H9 (cell line): ENCODE measurements around the gene CCAR1. TPM values are rescaled to one million over a fixed set of nuclear protein-coding genes. Genes with fewer than 3 reads are reported as not detected.

Experiments
- DNase-seq: peaks from one replicate; pipeline ENCODE4 v3.0.0-alpha.2; 2017
- H2AFZ ChIP-seq: one replicate; pipeline ENCODE4 v1.6.1; 2013; ENCODE audit warnings: mild to moderate bottlenecking, low read length, control low read depth, moderate library complexity
- H2AK5ac ChIP-seq: 2 replicates; pipeline ENCODE4 v1.6.1; 2013; ENCODE audit warnings: low read length, control low read depth, mixed read lengths; ENCODE audit not compliant: insufficient read length
- H2BK120ac ChIP-seq: one replicate; pipeline ENCODE4 v1.6.1; 2013; ENCODE audit warnings: low read depth, mild to moderate bottlenecking, low read length, control low read depth, inconsistent platforms; ENCODE audit not compliant: poor library complexity, severe bottlenecking
- H2BK12ac ChIP-seq: 2 replicates; pipeline ENCODE4 v1.6.1; 2013; ENCODE audit warnings: low read length, control low read depth, mixed read lengths, low read depth; ENCODE audit not compliant: insufficient read length
- H2BK15ac ChIP-seq: 2 replicates; pipeline ENCODE4 v1.6.1; 2013; ENCODE audit warnings: low read depth, low read length, control low read depth
- H2BK20ac ChIP-seq: one replicate; pipeline ENCODE4 v1.6.1; 2013; ENCODE audit warnings: low read depth, mild to moderate bottlenecking, low read length, control low read depth, inconsistent platforms; ENCODE audit not compliant: poor library complexity, severe bottlenecking
- H2BK5ac ChIP-seq: 2 replicates; pipeline ENCODE4 v1.6.1; 2013; ENCODE audit warnings: low read length, control low read depth, mixed read lengths; ENCODE audit not compliant: insufficient read length
- H3K14ac ChIP-seq: 2 replicates; pipeline ENCODE4 v1.6.1; 2013; ENCODE audit warnings: low read length, control low read depth; ENCODE audit not compliant: insufficient read depth
- H3K18ac ChIP-seq: 2 replicates; pipeline ENCODE4 v1.6.1; 2013; ENCODE audit warnings: low read depth, mild to moderate bottlenecking, mixed read lengths, low read length, control low read depth; ENCODE audit not compliant: insufficient read length
- H3K23ac ChIP-seq: 2 replicates; pipeline ENCODE4 v1.6.1; 2013; ENCODE audit warnings: low read length, control low read depth, mixed read lengths, low read depth; ENCODE audit not compliant: insufficient read length
- H3K23me2 ChIP-seq: 2 replicates; pipeline ENCODE4 v1.6.1; 2013; ENCODE audit warnings: low read depth, mild to moderate bottlenecking, mixed read lengths, low read length, control low read depth; ENCODE audit not compliant: insufficient read length, poor library complexity, severe bottlenecking
- H3K27ac ChIP-seq: 2 replicates; pipeline ENCODE4 v1.5.1; 2013; ENCODE audit warnings: low read length, control low read depth, mixed read lengths, low read depth; ENCODE audit not compliant: insufficient read length
- H3K27me3 ChIP-seq: 2 replicates; pipeline ENCODE4 v1.6.1; 2013; ENCODE audit warnings: low read length, control low read depth, inconsistent platforms; ENCODE audit not compliant: insufficient read depth
- H3K4ac ChIP-seq: 2 replicates; pipeline ENCODE4 v1.6.1; 2013; ENCODE audit warnings: low read depth, mild to moderate bottlenecking, control low read depth, inconsistent platforms, low read length, moderate library complexity
- H3K4me1 ChIP-seq: 2 replicates; pipeline ENCODE4 v1.6.1; 2013; ENCODE audit warnings: low read length, control low read depth, inconsistent platforms; ENCODE audit not compliant: insufficient read depth
- H3K4me2 ChIP-seq: 2 replicates; pipeline ENCODE4 v1.6.1; 2013; ENCODE audit warnings: low read length, control low read depth, mixed read lengths; ENCODE audit not compliant: insufficient read length, insufficient read depth
- H3K56ac ChIP-seq: 2 replicates; pipeline ENCODE4 v1.6.1; 2013; ENCODE audit warnings: low read depth, mild to moderate bottlenecking, mixed read lengths, low read length, control low read depth; ENCODE audit not compliant: insufficient read length
- H3K79me1 ChIP-seq: 2 replicates; pipeline ENCODE4 v1.6.1; 2013; ENCODE audit warnings: low read depth, mild to moderate bottlenecking, moderate library complexity, low read length, control low read depth, inconsistent platforms; ENCODE audit not compliant: insufficient read depth, poor library complexity, severe bottlenecking
- H3K79me2 ChIP-seq: 2 replicates; pipeline ENCODE4 v1.6.1; 2013; ENCODE audit warnings: low read length, control low read depth, inconsistent platforms; ENCODE audit not compliant: insufficient read depth
- H3K9ac ChIP-seq: 2 replicates; pipeline ENCODE4 v1.6.1; 2013; ENCODE audit warnings: low read length, control low read depth, mixed read lengths; ENCODE audit not compliant: insufficient read length; ENCODE audit errors: extremely low read depth
- H3K9me3 ChIP-seq: one replicate; pipeline ENCODE4 v1.6.1; 2013; ENCODE audit warnings: low read depth, low read length, inconsistent platforms; ENCODE audit not compliant: control insufficient read depth
- H3T11ph ChIP-seq: one replicate; pipeline ENCODE4 v1.6.1; 2013; ENCODE audit warnings: mild to moderate bottlenecking, low read length, control low read depth, inconsistent platforms
- H4K20me1 ChIP-seq: one replicate; pipeline ENCODE4 v1.6.1; 2013; ENCODE audit not compliant: control insufficient read depth, insufficient read length, insufficient read depth
- H4K5ac ChIP-seq: 2 replicates; pipeline ENCODE4 v1.6.1; 2013; ENCODE audit warnings: low read depth, mild to moderate bottlenecking, mixed read lengths, low read length, control low read depth; ENCODE audit not compliant: insufficient read length
- H4K8ac ChIP-seq: replicated peaks from 2 replicates; pipeline ENCODE4 v1.6.1; 2013; ENCODE audit warnings: low read length, control low read depth, mixed read lengths, low read depth; ENCODE audit not compliant: insufficient read length
- H4K91ac ChIP-seq: 2 replicates; pipeline ENCODE4 v1.6.1; 2013; ENCODE audit warnings: low read depth, mild to moderate bottlenecking, moderate library complexity, mixed read lengths, low read length, control low read depth; ENCODE audit not compliant: insufficient read length
- H3K27ac Mint-ChIP-seq, 3 experiments: 2 replicates in 2 of 3; 3 replicates in 1 of 3; pipeline ENCODE4 v1.8.0; 2020 to 2021; ENCODE audit warnings: mixed read lengths in 3 of 3, mild to moderate bottlenecking in 1 of 3, moderate library complexity in 1 of 3
- H3K27me3 Mint-ChIP-seq: 2 replicates; pipeline ENCODE4 v1.8.0; 2021; ENCODE audit warnings: low read depth, mild to moderate bottlenecking, moderate library complexity, mixed read lengths
- H3K36me3 Mint-ChIP-seq, 3 experiments: 2 replicates in 2 of 3; 3 replicates in 1 of 3; pipeline ENCODE4 v1.8.0; 2020 to 2021; ENCODE audit warnings: low read depth in 3 of 3, mixed read lengths in 3 of 3; ENCODE audit not compliant: insufficient read depth in 1 of 3
- H3K4me1 Mint-ChIP-seq, 2 experiments: 2 replicates each; pipeline ENCODE4 v1.8.0; 2020; ENCODE audit warnings: mixed read lengths in 2 of 2
- H3K4me3 Mint-ChIP-seq, 2 experiments: 2 replicates in 1 of 2; 3 replicates in 1 of 2; pipeline ENCODE4 v1.8.0; 2020 to 2021; ENCODE audit warnings: mild to moderate bottlenecking in 2 of 2, mixed read lengths in 2 of 2, moderate library complexity in 1 of 2
- H3K9me3 Mint-ChIP-seq, 2 experiments: 2 replicates in 1 of 2; 3 replicates in 1 of 2; pipeline ENCODE4 v1.8.0; 2020; ENCODE audit warnings: mild to moderate bottlenecking in 2 of 2, mixed read lengths in 2 of 2, moderate library complexity in 1 of 2
- WGBS: extraction: QIAGEN DNeasy Blood & Tissue Kit; methylation state at CpG from one replicate; pipeline ENCODE4 v1.1.7; 2013; ENCODE audit warnings: missing lambda C conversion rate, low lambda C conversion rate, mixed read lengths; ENCODE audit not compliant: insufficient read length; ENCODE audit errors: extremely low coverage; 5-methylcytosine and 5-hydroxymethylcytosine counted together
- total RNA-seq: library from RNA; stranded (reverse); gene quantifications from 2 replicates; pipeline ENCODE4 v1.2.1, GENCODE V29; 2021
- TF ChIP-seq, protein P1 (sequence below): fragments of 200-600 bp; sonication (generic); conservative IDR thresholded peaks from 3 replicates; pipeline ENCODE4 v1.8.0; 2021; ENCODE audit warnings: antibody characterized with exemption, mild to moderate bottlenecking

CCAR1 gene
- total RNA-seq, 1 experiment from 2014 or later = 118 TPM

DNA sequence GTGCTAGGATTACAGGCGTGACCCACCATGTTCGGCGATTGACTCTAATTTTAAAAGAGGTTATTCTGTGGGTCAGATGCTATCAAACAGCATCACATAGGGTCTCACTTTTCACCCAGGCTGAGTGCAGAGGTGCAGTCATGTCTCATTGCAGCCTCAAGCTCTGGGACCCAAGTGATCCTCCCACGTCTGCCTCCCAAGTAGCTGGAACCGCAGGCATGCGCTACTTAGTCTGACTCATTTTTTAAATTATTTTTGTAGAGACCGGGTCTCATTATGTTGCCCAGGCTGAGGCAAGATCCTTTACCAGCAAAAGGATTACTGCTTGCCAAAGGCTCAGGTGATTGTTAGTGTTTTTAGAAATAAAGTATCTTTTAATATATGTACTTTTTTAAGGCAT, 63.4 kb downstream of the CCAR1 start:
- H3K27me3 ChIP-seq = no peaks in the 10 kb centered on the region
- H4K8ac ChIP-seq = no peak overlapping the region
- H3K27ac ChIP-seq = no peak overlapping the region
- H4K91ac ChIP-seq = no peak overlapping the region
- H2BK12ac ChIP-seq = no peak overlapping the region
- H3K9me3 Mint-ChIP-seq = no peaks in the 10 kb centered on the region
- TF ChIP-seq, protein P1, sequence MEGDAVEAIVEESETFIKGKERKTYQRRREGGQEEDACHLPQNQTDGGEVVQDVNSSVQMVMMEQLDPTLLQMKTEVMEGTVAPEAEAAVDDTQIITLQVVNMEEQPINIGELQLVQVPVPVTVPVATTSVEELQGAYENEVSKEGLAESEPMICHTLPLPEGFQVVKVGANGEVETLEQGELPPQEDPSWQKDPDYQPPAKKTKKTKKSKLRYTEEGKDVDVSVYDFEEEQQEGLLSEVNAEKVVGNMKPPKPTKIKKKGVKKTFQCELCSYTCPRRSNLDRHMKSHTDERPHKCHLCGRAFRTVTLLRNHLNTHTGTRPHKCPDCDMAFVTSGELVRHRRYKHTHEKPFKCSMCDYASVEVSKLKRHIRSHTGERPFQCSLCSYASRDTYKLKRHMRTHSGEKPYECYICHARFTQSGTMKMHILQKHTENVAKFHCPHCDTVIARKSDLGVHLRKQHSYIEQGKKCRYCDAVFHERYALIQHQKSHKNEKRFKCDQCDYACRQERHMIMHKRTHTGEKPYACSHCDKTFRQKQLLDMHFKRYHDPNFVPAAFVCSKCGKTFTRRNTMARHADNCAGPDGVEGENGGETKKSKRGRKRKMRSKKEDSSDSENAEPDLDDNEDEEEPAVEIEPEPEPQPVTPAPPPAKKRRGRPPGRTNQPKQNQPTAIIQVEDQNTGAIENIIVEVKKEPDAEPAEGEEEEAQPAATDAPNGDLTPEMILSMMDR = no peak
- no peaks in the 10 kb centered on the region for H4K20me1 ChIP-seq
- H3K23me2 ChIP-seq = no peaks in the 10 kb centered on the region
- H3K18ac ChIP-seq = no peak overlapping the region
- H3K4me1 ChIP-seq = no peaks in the 10 kb centered on the region
- H4K5ac ChIP-seq = no peak overlapping the region
- H2AFZ ChIP-seq = no peak overlapping the region
- H3K4me2 ChIP-seq = no peak overlapping the region
- no peak overlapping the region for H2BK15ac ChIP-seq
- H3K36me3 Mint-ChIP-seq = peaks cover 47 to 87% (median 86%) of the 10 kb centered on the region in 3 experiments; a peak in 6 of 7 replicates
- H3K4me1 Mint-ChIP-seq = no peaks in the 10 kb centered on the region
- H2BK120ac ChIP-seq = no peak overlapping the region
- H2AK5ac ChIP-seq = no peak overlapping the region
- H3K23ac ChIP-seq = no peak overlapping the region
- no peaks in the 10 kb centered on the region for H3K9me3 ChIP-seq
- no CpG with 5 or more reads among the region's 7 CpGs for WGBS
- no peak overlapping the region for H3K4me3 Mint-ChIP-seq
- no peak overlapping the region for H3K4ac ChIP-seq
- H3K27me3 Mint-ChIP-seq = no peaks in the 10 kb centered on the region; the same call in 1 of the 2 replicates
- DNase-seq = no peak
- peak overlapping the region in 1 of 3 experiments; percentile 74; a peak in 1 of 7 replicates for H3K27ac Mint-ChIP-seq
- no peaks in the 10 kb centered on the region for H3K79me1 ChIP-seq
- H3K56ac ChIP-seq = no peak overlapping the region
- no peak overlapping the region for H3K14ac ChIP-seq
- no peaks in the 10 kb centered on the region for H3K79me2 ChIP-seq
- H2BK5ac ChIP-seq = no peak overlapping the region
- H2BK20ac ChIP-seq = no peak overlapping the region
- H3T11ph ChIP-seq = no peak overlapping the region
- no peak overlapping the region for H3K9ac ChIP-seq
